ENCODE data around the gene HEATR5B. TPM values are rescaled to one million over a fixed set of nuclear protein-coding genes. Genes with fewer than 3 reads are reported as not detected.

The HEATR5B gene
- total and polyA plus RNA-seq, 2 of the 8 experiments (the other 6 are each of a cell fraction or from before 2014, with no cell fraction given) = 7.0 to 12.6 TPM

DNA sequence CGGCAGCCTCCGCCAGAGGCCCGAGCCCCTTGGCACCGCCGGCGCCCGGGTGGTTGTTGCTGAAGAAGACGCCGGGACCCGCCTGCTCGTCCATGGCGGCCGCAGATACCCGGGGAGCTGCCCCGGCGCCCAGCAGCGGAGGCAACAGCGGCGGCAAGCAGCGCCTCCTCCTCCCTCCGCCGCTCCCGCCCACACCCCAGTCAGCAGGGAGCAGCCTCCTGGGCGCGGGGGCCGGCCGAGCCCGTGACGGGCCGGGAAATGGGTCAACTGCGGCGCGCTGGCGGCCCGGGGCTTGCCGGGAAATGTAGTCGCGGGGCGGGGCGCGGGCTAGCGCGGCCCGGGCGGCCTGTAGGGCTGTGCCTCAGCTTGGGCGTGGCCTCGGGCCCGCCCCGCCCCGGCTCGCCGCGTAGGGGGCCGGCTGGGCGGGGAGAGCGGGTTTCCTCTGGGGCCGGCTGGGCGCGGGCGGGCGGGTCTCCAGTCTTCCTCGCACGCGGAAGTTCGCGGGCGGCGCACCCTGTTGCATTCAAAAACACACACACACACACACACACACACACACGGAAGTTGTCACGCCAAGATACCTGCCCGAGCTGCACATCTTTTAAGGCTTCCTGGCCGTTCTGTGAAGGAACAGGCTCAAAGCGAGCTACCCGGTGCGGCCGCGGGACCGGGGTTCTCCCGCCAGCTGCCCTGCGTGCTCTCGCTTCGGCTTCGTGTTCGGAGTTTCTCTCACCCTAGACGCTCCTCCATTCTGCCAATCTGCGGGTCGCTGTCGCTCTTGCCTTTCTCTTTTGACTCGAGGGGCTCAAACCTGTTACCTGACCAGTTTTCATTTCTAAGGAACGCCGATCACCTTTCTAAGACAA, 117.6 kb downstream of the HEATR5B start, which contains the start of gene STRN (continued):
- TF ChIP-seq TCF12 (IDR thresholded peaks at IDR 0.05; ENCODE audit: low read depth, low read length) (no peak), JUN (IDR thresholded peaks at IDR 0.05; ENCODE audit: low read depth, low read length) (no peak), SRF (IDR thresholded peaks at IDR 0.05; ENCODE audit: low read depth, low read length) (0 out of 2 replicates have a peak, but pooled peaks have one; percentile 14), JUND (IDR thresholded peaks at IDR 0.05; ENCODE audit: low read length) (no peak), KDM5A (IDR thresholded peaks at IDR 0.05; ENCODE audit: low read length) (no peak), CBX8 (IDR thresholded peaks at IDR 0.05; ENCODE audit: borderline replicate concordance, low read depth, low read length) (no peak), CEBPB (IDR thresholded peaks at IDR 0.05; ENCODE audit: low read depth, low read length) (no peak), YY1 (IDR thresholded peaks at IDR 0.05; ENCODE audit: low read depth, low read length) (peak; percentile 79; the same call in 1 of the 2 replicates), SP1 (IDR thresholded peaks at IDR 0.05; ENCODE audit: low read depth, low read length) (peak; percentile 63; the same call in 1 of the 2 replicates), SP4 (IDR thresholded peaks at IDR 0.05; ENCODE audit: low read length) (no peak), BACH1 (IDR thresholded peaks at IDR 0.05; ENCODE audit: low read length) (no peak), RXRA (IDR thresholded peaks at IDR 0.05; ENCODE audit: insufficient read depth, low read depth, low read length) (no peak), ASH2L (IDR thresholded peaks at IDR 0.05; ENCODE audit: low read length) (peak; percentile 25), SAP30 (IDR thresholded peaks at IDR 0.05; ENCODE audit: insufficient read depth, insufficient replicate concordance, low read length) (peak; percentile 58), KDM4A (IDR thresholded peaks at IDR 0.05; ENCODE audit: low read depth, low read length, severe bottlenecking) (peak; percentile 72), CTBP2 (IDR thresholded peaks at IDR 0.05; ENCODE audit: borderline replicate concordance, insufficient read depth, insufficient read length, low read length) (no peak), TEAD4 (IDR thresholded peaks at IDR 0.05; ENCODE audit: low read depth, low read length) (no peak), RFX5 (IDR thresholded peaks at IDR 0.05; ENCODE audit: borderline replicate concordance, low read depth, low read length) (no peak), TAF1 (IDR thresholded peaks at IDR 0.05; ENCODE audit: low read depth, low read length) (peak; percentile 81), POU5F1 (IDR thresholded peaks at IDR 0.05; ENCODE audit: low read depth, low read length) (no peak)
- TF ChIP-seq, protein P1, sequence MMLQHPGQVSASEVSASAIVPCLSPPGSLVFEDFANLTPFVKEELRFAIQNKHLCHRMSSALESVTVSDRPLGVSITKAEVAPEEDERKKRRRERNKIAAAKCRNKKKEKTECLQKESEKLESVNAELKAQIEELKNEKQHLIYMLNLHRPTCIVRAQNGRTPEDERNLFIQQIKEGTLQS (IDR thresholded peaks at IDR 0.05; ENCODE audit: insufficient read depth, low read depth, low read length) = no peak
- TF ChIP-seq, protein P2, sequence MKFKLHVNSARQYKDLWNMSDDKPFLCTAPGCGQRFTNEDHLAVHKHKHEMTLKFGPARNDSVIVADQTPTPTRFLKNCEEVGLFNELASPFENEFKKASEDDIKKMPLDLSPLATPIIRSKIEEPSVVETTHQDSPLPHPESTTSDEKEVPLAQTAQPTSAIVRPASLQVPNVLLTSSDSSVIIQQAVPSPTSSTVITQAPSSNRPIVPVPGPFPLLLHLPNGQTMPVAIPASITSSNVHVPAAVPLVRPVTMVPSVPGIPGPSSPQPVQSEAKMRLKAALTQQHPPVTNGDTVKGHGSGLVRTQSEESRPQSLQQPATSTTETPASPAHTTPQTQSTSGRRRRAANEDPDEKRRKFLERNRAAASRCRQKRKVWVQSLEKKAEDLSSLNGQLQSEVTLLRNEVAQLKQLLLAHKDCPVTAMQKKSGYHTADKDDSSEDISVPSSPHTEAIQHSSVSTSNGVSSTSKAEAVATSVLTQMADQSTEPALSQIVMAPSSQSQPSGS (IDR thresholded peaks at IDR 0.05; ENCODE audit: low read length) = no peak

Measured in H1 (cell line).